ENCODE results near the gene CCIN. TPM values are rescaled to one million over a fixed set of nuclear protein-coding genes. Genes with fewer than 3 reads are reported as not detected.
"Not testable (repeated sequence)": the region's sequence is repeated elsewhere in the genome, so short reads cannot be mapped to it uniquely, and the experiment has no call there.

CCIN gene
- total RNA-seq: 0.10 and 0.17 TPM in 2 replicates

GRCh38 chr9:36169166-36169565 is at the start of gene CCIN:
CCIN (plus strand) TSS chr9:36169388; CDS start chr9:36169503, 115 bp downstream.
- intact Hi-C loops (cut with micrococcal nuclease): no loop called here

GRCh38 chr9:36119476-36119875 is 49.7 kb upstream of the CCIN start:
- intact Hi-C loops (cut with micrococcal nuclease): no loop called here

GRCh38 chr9:36120705-36121104 is 48.5 kb upstream of the CCIN start:
- intact Hi-C loops (cut with micrococcal nuclease): no loop called here

GRCh38 chr9:36121971-36122370 is 47.2 kb upstream of the CCIN start:
- intact Hi-C loops (cut with micrococcal nuclease): loop anchor here (2.0 kb wide), 1 partner anchor 15 kb away; the partner anchor contains the start of gene GLIPR2

GRCh38 chr9:36123515-36123914 is 45.7 kb upstream of the CCIN start:
- intact Hi-C loops (cut with micrococcal nuclease): loop anchor here (2.0 kb wide), 1 partner anchor 13 kb away; the partner anchor contains the start of gene GLIPR2

- intact Hi-C loops (cut with micrococcal nuclease): no loop called here
These were observed 43.9 kb upstream of the CCIN start for GRCh38 chr9:36125062-36125855.

GRCh38 chr9:36126016-36126730 is 43.0 kb upstream of the CCIN start:
- intact Hi-C loops (cut with micrococcal nuclease): no loop called here

- intact Hi-C loops (cut with micrococcal nuclease): no loop called here
These were observed 41.4 kb upstream of the CCIN start for GRCh38 chr9:36127652-36128244.

- intact Hi-C loops (cut with micrococcal nuclease): no loop called here
These were observed 40.8 kb upstream of the CCIN start for GRCh38 chr9:36128349-36128748.

GRCh38 chr9:36129139-36129538 is 40.0 kb upstream of the CCIN start:
- intact Hi-C loops (cut with micrococcal nuclease): no loop called here

GRCh38 chr9:36131666-36132065 is 37.5 kb upstream of the CCIN start:
- intact Hi-C loops (cut with micrococcal nuclease): not testable (repeated sequence)

GRCh38 chr9:36132086-36132485 is 37.1 kb upstream of the CCIN start:
- intact Hi-C loops (cut with micrococcal nuclease): no loop called here

GRCh38 chr9:36134761-36135505 is 34.3 kb upstream of the CCIN start:
- intact Hi-C loops (cut with micrococcal nuclease): loop anchor here (5.0 kb wide), 1 partner anchor 352 kb away; no protein-coding TSS in a partner anchor

GRCh38 chr9:36135741-36136271 is 33.4 kb upstream of the CCIN start:
- intact Hi-C loops (cut with micrococcal nuclease): loop anchor here (1.0 to 5.0 kb wide), 9 partner anchors 8 to 351 kb away; partner anchors contain the start of genes CLTA and HINT2

GRCh38 chr9:36136272-36136893 is 32.8 kb upstream of the CCIN start, which contains the start of gene GLIPR2:
GLIPR2 (plus strand) TSS chr9:36136733; CDS start chr9:36136779, 46 bp downstream.
- intact Hi-C loops (cut with micrococcal nuclease): loop anchor here (1.0 to 5.0 kb wide), 9 partner anchors 8 to 351 kb away; partner anchors contain the start of genes CLTA and HINT2

GRCh38 chr9:36136894-36137391 is 32.2 kb upstream of the CCIN start:
- intact Hi-C loops (cut with micrococcal nuclease): loop anchor here (1.0 to 5.0 kb wide), 10 partner anchors 7 to 350 kb away; partner anchors contain the start of genes CLTA and HINT2

GRCh38 chr9:36137392-36138004 is 31.7 kb upstream of the CCIN start:
- intact Hi-C loops (cut with micrococcal nuclease): loop anchor here (1.0 to 5.0 kb wide), 3 partner anchors 15 to 350 kb away; no protein-coding TSS in a partner anchor

- intact Hi-C loops (cut with micrococcal nuclease): loop anchor here (5.0 kb wide), 1 partner anchor 349 kb away; no protein-coding TSS in a partner anchor
These were observed 30.7 kb upstream of the CCIN start for GRCh38 chr9:36138496-36138895.

GRCh38 chr9:36138901-36139300 is 30.3 kb upstream of the CCIN start:
- intact Hi-C loops (cut with micrococcal nuclease): loop anchor here (5.0 kb wide), 1 partner anchor 348 kb away; no protein-coding TSS in a partner anchor

All from T-helper 1 cell treated with Interleukin-12 subunit alpha and Interleukin-12 subunit beta and Interleukin-4 antibody, amounts not matched to agents 30 ng/mL and 1 ng/mL, for 36 hours (primary cell).